ENCODE results near the gene EPDR1.

DNA sequence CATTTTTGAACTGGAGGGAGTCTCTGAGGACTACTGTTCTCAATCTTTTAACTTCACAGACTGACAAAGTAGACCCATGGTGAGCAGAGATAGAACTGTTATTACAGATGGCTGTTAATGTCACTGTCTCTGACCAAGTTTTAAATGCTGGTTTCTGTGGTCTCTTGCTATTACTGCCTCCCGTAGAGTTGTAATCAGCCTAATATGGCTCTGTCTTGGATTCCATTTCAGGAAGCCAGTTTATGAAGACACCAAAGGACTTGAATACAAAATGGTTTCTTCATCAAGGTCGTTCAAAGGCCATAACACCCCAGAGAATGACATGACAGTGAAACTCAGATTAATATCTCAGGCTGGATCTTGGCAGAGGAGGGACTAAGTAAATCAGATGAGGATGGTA is 7.7 kb upstream of the EPDR1 start:
- TF ChIP-seq, protein P1, sequence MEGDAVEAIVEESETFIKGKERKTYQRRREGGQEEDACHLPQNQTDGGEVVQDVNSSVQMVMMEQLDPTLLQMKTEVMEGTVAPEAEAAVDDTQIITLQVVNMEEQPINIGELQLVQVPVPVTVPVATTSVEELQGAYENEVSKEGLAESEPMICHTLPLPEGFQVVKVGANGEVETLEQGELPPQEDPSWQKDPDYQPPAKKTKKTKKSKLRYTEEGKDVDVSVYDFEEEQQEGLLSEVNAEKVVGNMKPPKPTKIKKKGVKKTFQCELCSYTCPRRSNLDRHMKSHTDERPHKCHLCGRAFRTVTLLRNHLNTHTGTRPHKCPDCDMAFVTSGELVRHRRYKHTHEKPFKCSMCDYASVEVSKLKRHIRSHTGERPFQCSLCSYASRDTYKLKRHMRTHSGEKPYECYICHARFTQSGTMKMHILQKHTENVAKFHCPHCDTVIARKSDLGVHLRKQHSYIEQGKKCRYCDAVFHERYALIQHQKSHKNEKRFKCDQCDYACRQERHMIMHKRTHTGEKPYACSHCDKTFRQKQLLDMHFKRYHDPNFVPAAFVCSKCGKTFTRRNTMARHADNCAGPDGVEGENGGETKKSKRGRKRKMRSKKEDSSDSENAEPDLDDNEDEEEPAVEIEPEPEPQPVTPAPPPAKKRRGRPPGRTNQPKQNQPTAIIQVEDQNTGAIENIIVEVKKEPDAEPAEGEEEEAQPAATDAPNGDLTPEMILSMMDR (IDR thresholded peaks at IDR 0.05): no peak
- TF ChIP-seq POLR2A (IDR thresholded peaks at IDR 0.05): no peak

All from uterus (tissue), 2 donors.